ENCODE data around the gene MMP17.

MMP17 gene

GRCh38 chr12:131849700-131850553 lies 21.7 kb downstream of the MMP17 start:
- DNase-seq (ENCODE audit: low read depth), result no peak
- no peak overlapping the region for H3K4me3 ChIP-seq (ENCODE audit: low read depth, low read length)
- TF ChIP-seq CTCF (IDR thresholded peaks at IDR 0.05; ENCODE audit: low read depth, low read length, missing control alignments), result no peak

- DNase-seq (ENCODE audit: low read depth), result no peak
- TF ChIP-seq CTCF (IDR thresholded peaks at IDR 0.05; ENCODE audit: low read depth, low read length, missing control alignments), result peak; percentile 44
- H3K4me3 ChIP-seq (ENCODE audit: low read depth, low read length), result no peak overlapping the region
Measured at GRCh38 chr12:131850856-131851559, 22.8 kb downstream of the MMP17 start.

- no peak overlapping the region for H3K4me3 ChIP-seq (ENCODE audit: low read depth, low read length)
- no peak for DNase-seq (ENCODE audit: low read depth)
- no peak for TF ChIP-seq CTCF (IDR thresholded peaks at IDR 0.05; ENCODE audit: low read depth, low read length, missing control alignments)
Measured at GRCh38 chr12:131851741-131852550, 23.8 kb downstream of the MMP17 start.

- DNase-seq (ENCODE audit: low read depth), result no peak
- TF ChIP-seq CTCF (IDR thresholded peaks at IDR 0.05; ENCODE audit: low read depth, low read length, missing control alignments), result no peak
- no peak overlapping the region for H3K4me3 ChIP-seq (ENCODE audit: low read depth, low read length)
Measured at GRCh38 chr12:131852551-131853299, 24.5 kb downstream of the MMP17 start.

- no peak for TF ChIP-seq CTCF (IDR thresholded peaks at IDR 0.05; ENCODE audit: low read depth, low read length, missing control alignments)
- H3K4me3 ChIP-seq (ENCODE audit: low read depth, low read length), result no peak overlapping the region
- no peak for DNase-seq (ENCODE audit: low read depth)
Measured at GRCh38 chr12:131853832-131854797, 25.9 kb downstream of the MMP17 start.

All from GM12864 (cell line).